HG02642 (cell line): ENCODE measurements around the gene KCNA10.
"Not testable (repeated sequence)": the region's sequence is repeated elsewhere in the genome, so short reads cannot be mapped to it uniquely, and the experiment has no call there.

Experiments used
- ATAC-seq: cut with Tn5 transposase; IDR thresholded peaks from one replicate; pipeline ENCODE4 v1.9.1; 2021; ENCODE audit warnings: mild to moderate bottlenecking; ENCODE audit not compliant: unreplicated experiment, poor library complexity

KCNA10 gene

DNA sequence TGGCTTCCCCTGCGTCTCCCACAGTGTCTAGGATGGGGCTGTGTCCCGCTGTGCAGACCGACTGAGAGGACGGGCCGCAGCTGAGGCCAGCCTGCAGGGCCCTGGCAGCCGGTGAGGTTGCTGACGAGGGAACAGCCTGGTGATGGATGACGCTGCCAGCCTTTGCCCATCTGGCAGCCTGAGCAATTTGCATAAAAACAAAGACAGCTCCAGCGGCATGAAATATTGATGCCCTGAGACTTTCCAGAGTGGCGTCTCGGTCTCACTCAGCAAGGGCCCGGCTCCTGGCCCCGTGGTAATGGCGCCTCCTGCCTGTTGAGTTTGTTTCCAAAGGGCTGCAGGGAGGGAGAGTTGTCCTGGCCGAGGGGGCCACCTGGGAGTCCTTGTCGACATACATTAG, 19.1 kb upstream of the KCNA10 start:
- no peak for ATAC-seq

- ATAC-seq, result no peak
Measured at GRCh38 chr1:110535985-110536384, 17.0 kb upstream of the KCNA10 start.

- no peak for ATAC-seq
Measured at GRCh38 chr1:110533230-110533629, 14.3 kb upstream of the KCNA10 start.

GRCh38 chr1:110529011-110529410, 10.0 kb upstream of the KCNA10 start:
- ATAC-seq, result no peak

- no peak for ATAC-seq
Measured at GRCh38 chr1:110526201-110526780, 7.3 kb upstream of the KCNA10 start.

DNA sequence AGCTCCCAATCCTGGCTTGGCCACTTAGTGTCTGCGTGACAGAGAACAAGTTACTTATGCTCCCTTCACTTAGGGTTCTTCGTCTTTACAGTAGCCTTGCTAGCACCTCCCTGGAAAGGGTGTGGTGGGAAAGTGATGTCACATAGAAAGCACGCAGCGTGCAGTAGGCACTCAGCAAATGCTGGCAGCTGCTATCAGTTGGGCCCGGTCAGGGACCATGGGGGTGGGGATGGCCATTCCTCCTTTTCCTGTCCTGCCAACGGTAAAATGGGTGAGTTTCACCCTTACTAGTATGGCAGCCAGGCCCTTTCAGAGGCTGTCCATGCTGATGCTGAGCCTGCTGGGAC, 6.2 kb upstream of the KCNA10 start:
- no peak for ATAC-seq

DNA sequence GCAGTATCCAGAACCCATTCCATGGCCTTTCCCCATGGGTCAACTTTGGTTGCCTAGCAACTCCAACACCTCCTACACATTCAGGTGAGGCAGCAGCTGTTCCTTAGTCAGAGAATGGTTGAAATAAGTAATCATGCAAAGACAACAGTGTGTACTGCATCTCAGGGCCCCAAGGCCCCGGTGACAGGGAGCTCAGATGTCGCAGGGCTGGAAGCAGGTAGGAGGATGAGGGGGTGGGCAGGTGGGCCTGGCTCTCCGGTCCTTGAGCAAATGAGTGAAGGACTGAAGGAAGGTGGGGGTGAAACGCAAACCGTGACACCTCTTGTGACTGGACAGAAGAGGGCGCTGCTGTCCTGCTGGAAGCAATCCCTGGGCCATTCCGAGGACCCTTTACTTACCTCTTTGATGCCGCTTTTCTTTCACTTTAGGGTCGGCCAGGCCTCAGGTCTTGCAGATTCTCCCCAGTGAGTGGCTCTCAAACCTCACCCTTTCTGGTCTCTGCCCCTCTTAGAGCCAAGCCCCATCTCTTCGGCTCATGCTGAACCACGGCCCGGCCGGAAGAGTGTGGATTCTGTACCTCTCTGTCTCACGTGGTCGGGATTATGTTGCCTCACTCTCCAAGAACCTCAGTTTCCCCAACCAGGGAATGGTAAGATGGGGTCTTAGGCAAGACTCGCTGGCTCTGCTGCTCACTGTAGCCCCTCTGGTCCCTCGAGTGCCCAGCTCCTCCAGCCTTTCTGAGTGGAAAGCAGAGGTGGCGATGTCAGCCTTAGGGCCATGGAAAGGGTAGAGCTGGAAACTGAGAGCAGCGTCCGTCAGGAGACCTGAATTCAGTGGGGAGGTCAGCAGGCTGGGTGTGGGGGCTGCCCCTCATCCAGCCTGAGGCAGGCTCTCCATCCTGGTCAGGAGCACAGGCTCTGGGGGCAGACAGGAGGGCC, 5.6 kb upstream of the KCNA10 start:
- ATAC-seq, result no peak

GRCh38 chr1:110523011-110523410, 4.0 kb upstream of the KCNA10 start:
- ATAC-seq, result no peak

DNA sequence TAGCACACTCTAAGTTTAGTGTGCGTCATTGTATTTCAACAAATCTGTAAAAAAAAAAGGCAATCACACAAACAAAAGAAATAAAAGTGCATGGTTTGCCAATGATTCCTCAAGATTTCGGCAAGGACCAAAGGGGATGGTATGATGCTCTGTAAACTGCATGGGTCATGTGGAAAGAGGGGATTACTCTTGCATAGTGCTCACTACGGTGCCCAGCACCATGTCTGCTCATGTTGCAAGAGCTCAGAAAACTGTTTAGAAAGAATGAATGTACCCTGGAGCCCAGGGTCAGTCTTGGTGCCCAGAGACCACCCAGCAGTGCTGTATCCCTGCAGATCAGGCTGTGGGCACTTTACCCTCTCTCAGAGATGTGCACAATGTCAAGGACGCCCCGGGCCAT, 3.6 kb upstream of the KCNA10 start:
- no peak for ATAC-seq

DNA sequence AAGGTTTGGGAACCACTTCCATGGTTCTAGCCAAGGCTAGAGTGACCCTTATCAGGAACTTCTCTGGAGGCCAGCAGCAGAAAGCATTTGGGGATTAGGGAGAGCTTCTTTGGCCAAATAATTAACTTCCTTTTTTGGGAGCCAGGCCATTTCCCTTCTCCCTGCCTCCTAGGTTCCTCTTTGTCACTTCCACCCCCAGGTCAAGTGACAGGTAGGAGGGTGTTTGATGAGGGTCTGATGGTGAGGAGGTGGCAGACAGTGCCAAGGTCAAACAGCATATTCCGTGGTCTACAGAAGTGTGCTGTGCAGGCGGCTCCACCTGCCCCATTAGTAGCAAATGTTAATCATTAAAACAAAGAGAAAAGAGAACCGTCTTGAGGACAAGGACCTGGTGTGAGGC, 1.9 kb upstream of the KCNA10 start:
- ATAC-seq, result no peak

DNA sequence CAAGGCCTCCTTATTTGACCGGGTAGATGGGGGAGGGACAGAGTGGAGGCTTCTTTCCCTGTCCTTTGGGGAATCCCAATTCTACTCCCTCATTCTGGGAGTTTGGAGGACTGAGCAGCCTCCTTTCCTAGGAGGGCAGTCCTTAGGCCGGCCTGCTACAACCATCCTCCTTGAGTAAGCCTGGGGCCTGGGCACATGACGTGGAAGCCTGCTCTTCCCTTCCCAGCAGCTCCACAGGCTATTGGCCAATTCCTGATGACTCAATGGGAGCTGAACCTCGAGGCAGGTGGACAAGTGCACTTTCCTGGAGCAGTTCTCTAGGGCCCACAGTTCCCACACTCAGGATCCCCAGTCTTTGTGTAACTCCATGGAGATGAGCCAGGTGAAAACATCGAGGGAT, 3.1 kb downstream of the KCNA10 start:
- no peak for ATAC-seq

- no peak for ATAC-seq
Measured at GRCh38 chr1:110515041-110515440, 3.9 kb downstream of the KCNA10 start.

DNA sequence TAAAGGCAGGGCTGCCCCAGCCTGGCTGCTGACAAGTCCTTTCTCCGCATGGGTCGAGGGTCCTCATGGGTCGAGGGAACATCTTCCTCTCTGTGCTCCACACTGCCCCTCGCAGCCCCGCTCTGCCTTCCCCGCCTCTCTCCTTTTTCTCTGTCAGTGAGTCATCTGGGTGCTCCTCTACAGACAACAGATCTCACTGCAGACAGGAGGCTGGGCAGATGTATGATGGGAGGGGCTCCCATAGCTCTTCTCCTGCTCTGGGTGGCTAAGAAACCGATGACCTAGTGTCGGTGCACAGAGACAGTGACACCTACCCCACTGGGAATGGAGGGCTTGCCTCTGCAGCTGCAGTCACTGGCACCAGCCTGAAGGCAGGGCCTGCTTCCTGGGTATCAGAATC, 5.5 kb downstream of the KCNA10 start:
- ATAC-seq, result no peak

DNA sequence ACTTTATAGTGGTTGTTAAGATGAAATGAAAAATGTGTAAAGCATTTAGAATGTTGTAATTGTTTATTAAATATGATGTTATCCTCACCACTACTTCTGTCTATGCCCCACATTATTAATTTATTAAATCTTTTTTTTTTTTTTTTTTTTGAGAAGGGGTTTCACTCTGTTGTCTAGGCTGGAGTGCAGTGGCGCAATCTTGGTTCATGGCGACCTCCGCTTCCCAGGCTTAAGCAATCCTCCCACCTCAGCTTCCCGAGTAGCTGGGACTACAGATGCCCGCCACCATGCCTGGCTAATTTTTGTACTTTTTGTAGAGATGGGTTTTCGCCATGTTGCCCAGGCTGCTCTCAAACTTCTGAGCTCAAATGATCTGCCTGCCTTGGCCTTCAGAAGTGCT, 7.5 kb downstream of the KCNA10 start:
- ATAC-seq, result no peak

- ATAC-seq, result not testable (repeated sequence)
Measured at GRCh38 chr1:110510921-110511320, 8.1 kb downstream of the KCNA10 start.

- ATAC-seq, result no peak
Measured at GRCh38 chr1:110509655-110510054, 9.3 kb downstream of the KCNA10 start.

- no peak for ATAC-seq
Measured at GRCh38 chr1:110508028-110508940, 10.7 kb downstream of the KCNA10 start.

DNA sequence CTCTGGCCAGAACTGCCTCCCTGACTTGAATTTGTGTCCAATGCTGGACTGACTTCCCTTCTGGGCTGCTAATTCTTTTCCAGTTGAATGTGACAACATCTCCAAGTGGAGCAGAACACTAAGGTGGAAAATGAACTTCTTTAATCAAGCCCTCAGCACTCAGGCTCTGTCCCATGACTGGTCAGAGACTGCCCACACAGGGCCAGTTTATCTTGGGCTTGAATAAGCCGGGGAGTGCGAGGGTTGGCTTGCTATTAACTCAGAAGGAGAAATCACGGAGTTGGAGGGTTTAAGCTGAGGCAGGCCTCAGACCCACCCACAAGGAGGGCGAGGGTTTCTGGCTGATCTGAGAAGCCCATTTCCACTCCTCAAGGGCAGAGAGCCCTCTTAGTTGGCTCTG, 12.4 kb downstream of the KCNA10 start:
- no peak for ATAC-seq

- no peak for ATAC-seq
Measured at GRCh38 chr1:110505596-110505995, 13.4 kb downstream of the KCNA10 start.

GRCh38 chr1:110504226-110504625, 14.7 kb downstream of the KCNA10 start:
- ATAC-seq, result no peak

- ATAC-seq, result no peak
Measured at GRCh38 chr1:110503471-110503870, 15.5 kb downstream of the KCNA10 start.
